OCI-LY7 (cell line): Measurements from ENCODE around the gene RRM2.

ENCODE experiments used
- CTCF ChIP-seq: fragments of 200-600 bp; sonication (generic); conservative IDR thresholded peaks from 2 replicates; pipeline ENCODE4 v1.5.1; 2014; ENCODE audit warnings: mild to moderate bottlenecking, antibody characterized with exemption, low read length, moderate library complexity, mixed read lengths
- EZH2phosphoT487 ChIP-seq: fragments of 200-600 bp; sonication (generic); IDR thresholded peaks from 2 replicates; pipeline ENCODE4 v1.6.1; 2018; ENCODE audit warnings: low read depth, borderline replicate concordance, mild to moderate bottlenecking, mixed run types, antibody characterized with exemption, low read length, moderate library complexity, mixed read lengths

GRCh38 chr2:10178751-10179150 is 56.2 kb downstream of the RRM2 start:
- TF ChIP-seq EZH2phosphoT487: no peak
- no peak for TF ChIP-seq CTCF
